ENCODE data around the gene CAMTA1. TPM values are rescaled to one million over a fixed set of nuclear protein-coding genes. Genes with fewer than 3 reads are reported as not detected.

The CAMTA1 gene
- total and polyA plus RNA-seq, 9 of the 15 experiments (the other 6 are each of a cell fraction or from before 2014, with no cell fraction given), result 43.9 to 161 (median 65.9) TPM

DNA sequence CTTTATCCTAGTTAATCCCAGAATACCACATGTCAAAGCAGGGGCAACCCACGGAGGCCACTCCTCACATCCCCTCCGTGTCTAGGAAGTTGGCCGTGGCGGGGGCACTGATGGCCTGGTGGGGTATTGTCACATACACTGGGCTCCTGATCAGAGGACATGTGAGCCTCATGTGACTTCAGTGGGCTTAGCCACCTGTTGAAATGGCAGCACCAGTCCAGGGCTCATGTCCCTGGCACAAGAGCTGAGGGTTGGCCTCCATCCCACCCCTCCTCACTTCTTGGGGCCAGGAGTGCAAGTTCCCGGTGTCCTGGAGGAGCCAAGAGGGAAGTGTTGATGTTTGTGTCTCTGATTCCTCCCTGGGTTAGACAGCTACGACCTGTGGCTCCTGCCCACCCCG, 313.4 kb downstream of the CAMTA1 start:
- H3K4me1 ChIP-seq (replicated peaks in 1 of 2; ENCODE audit: control insufficient read depth in 2 of 2, insufficient read depth in 2 of 2, low read length in 2 of 2), result no peaks in the 10 kb centered on the region
- intact Hi-C loops (cut with micrococcal nuclease), result no loop called here
- CTCF ChIA-PET (ENCODE audit: low intra/inter-chr PET ratio), result no interaction called here
- TF ChIP-seq FOS (IDR thresholded peaks at IDR 0.05; ENCODE audit: extremely low read depth, insufficient read length) (no peak), MXI1 (IDR thresholded peaks at IDR 0.05; ENCODE audit: low read depth, low read length) (no peak), SAFB (IDR thresholded peaks at IDR 0.05; ENCODE audit: borderline replicate concordance, low read depth, low read length) (no peak), MAFK (IDR thresholded peaks at IDR 0.05; ENCODE audit: low read length) (no peak), NCOR1 (IDR thresholded peaks at IDR 0.05) (no peak), ZNF766 (CRISPR knock-in tag; conservative IDR thresholded peaks at IDR 0.05) (no peak), HOMEZ (CRISPR knock-in tag; IDR thresholded peaks at IDR 0.05) (no peak)
- DNase-seq (ENCODE audit: extremely low read depth in 1 of 4, low spot score in 3 of 4) (no peak), FAIRE-seq (no peak), ATAC-seq (no peak)
- POLR2A ChIA-PET, result interaction anchor here (0.9 kb wide), 1 partner anchor 13 kb away, joined by 4 read pairs; no protein-coding TSS in a partner anchor
- no peak overlapping the region for H3K9ac ChIP-seq (ENCODE audit: insufficient read depth in 1 of 2, low read depth in 2 of 2, low read length in 2 of 2)
- H2AFZ ChIP-seq (ENCODE audit: low read depth, low read length), result no peak overlapping the region
- H3K79me2 ChIP-seq (ENCODE audit: control insufficient read depth, insufficient read depth, low read length), result no peaks in the 10 kb centered on the region
- peaks cover 10% of the 10 kb centered on the region for H3K9me3 ChIP-seq (replicated peaks; ENCODE audit: control insufficient read depth, insufficient read depth, low read depth, low read length)
- no peaks in the 10 kb centered on the region for H3K9me1 ChIP-seq (ENCODE audit: control insufficient read depth, insufficient read depth, low read length)
- no peak overlapping the region for H3K27ac ChIP-seq (ENCODE audit: extremely low read depth, low read depth, low read length)
- in situ Hi-C loops (cut with MboI), result no loop called here
- no peaks in the 10 kb centered on the region for H3K36me3 ChIP-seq (ENCODE audit: control insufficient read depth, insufficient read depth, low read length)
- BruUV-seq (replicated peaks), result no TSS peak
- H3K4me2 ChIP-seq (ENCODE audit: insufficient read depth, low read length), result no peak overlapping the region
- no peaks in the 10 kb centered on the region; the same call in 1 of the 2 replicates for H4K20me1 ChIP-seq (replicated peaks; ENCODE audit: control insufficient read depth, insufficient read depth, low read length)
- H3K27me3 ChIP-seq (ENCODE audit: control insufficient read depth in 2 of 2, insufficient read depth in 2 of 2, low read length in 2 of 2), result peaks cover 31 to 70% of the 10 kb centered on the region in 2 experiments; a peak in 4 of 5 replicates
- H3K4me3 ChIP-seq, result no peak overlapping the region
- 0% methylated on average over 7 of the region's 7 CpGs for WGBS (ENCODE audit: insufficient coverage, low coverage, missing lambda C conversion rate)
